ENCODE measurements around the gene AFF3.

- TF ChIP-seq CTCF (IDR thresholded peaks at IDR 0.05; ENCODE audit: low read length) (no peak), EZH2 (IDR thresholded peaks at IDR 0.05; ENCODE audit: borderline replicate concordance, low read length) (no peak)
These were observed 108.0 kb downstream of the AFF3 start for GRCh38 chr2:100034431-100034830.

All from OCI-LY1 (cell line).